Activated CD4-positive, alpha-beta T cell treated with anti-CD3 and anti-CD28 coated beads for 36 hours (primary cell): Measurements from ENCODE around the gene JAG1. TPM values are rescaled to one million over a fixed set of nuclear protein-coding genes. Genes with fewer than 3 reads are reported as not detected.
"Not testable (repeated sequence)": the region's sequence is repeated elsewhere in the genome, so short reads cannot be mapped to it uniquely, and the experiment has no call there.

ENCODE experiments used
- ATAC-seq: fragments of 200-7000 bp; cut with Tn5 transposase; one replicate; pipeline ENCODE4 v1.10.0; 2021; ENCODE audit warnings: mild to moderate bottlenecking, moderate library complexity
- CTCF ChIA-PET: fragments of 350-600 bp; sonication (Branson Sonifier 250); formaldehyde crosslinking; loops from one replicate; lab custom pipeline; 2021; ENCODE audit warnings: antibody characterized with exemption; lab: Charles Lee
- POLR2A ChIA-PET: fragments of 350-600 bp; sonication (Branson Sonifier 250); formaldehyde crosslinking; loops from one replicate; lab custom pipeline; 2021; ENCODE audit warnings: antibody characterized with exemption, inconsistent platforms; lab: Charles Lee
- DNase-seq: peaks from one replicate; pipeline ENCODE4 v3.0.0-alpha.2; 2020
- H3K27ac Mint-ChIP-seq: one replicate; pipeline ENCODE4 v1.8.0; 2021; ENCODE audit warnings: mixed read lengths
- H3K27me3 Mint-ChIP-seq: one replicate; pipeline ENCODE4 v1.8.0; 2021; ENCODE audit warnings: mixed read lengths
- H3K36me3 Mint-ChIP-seq: one replicate; pipeline ENCODE4 v1.8.0; 2021; ENCODE audit warnings: low read depth, mixed read lengths
- H3K4me1 Mint-ChIP-seq: one replicate; pipeline ENCODE4 v1.8.0; 2021; ENCODE audit warnings: mixed read lengths
- H3K4me3 Mint-ChIP-seq: one replicate; pipeline ENCODE4 v1.8.0; 2021; ENCODE audit warnings: mild to moderate bottlenecking, moderate library complexity, mixed read lengths
- H3K9me3 Mint-ChIP-seq: one replicate; pipeline ENCODE4 v1.8.0; 2021; ENCODE audit warnings: low read depth, mixed read lengths
- intact Hi-C, 2 experiments: fragments of 100-400 bp; cut with DNase I in 1 of 2; cut with micrococcal nuclease in 1 of 2; formaldehyde crosslinking; loops; one replicate each; pipeline versions ENCODE4 v1.14.2 to v1.15.1; 2022 to 2024; cut with DNase I, micrococcal nuclease
- total RNA-seq, 2 experiments: library from RNA; stranded (reverse); gene quantifications; one replicate each; pipeline ENCODE4 v1.2.3, GENCODE V29; 2021

JAG1 gene
- total RNA-seq, 2 experiments from 2014 or later = 0.30 to 0.44 TPM

GRCh38 chr20:10633718-10634117 is 40.1 kb downstream of the JAG1 start:
- Mint-ChIP-seq H3K4me1 (peaks cover 9% of the 10 kb centered on the region), H3K9me3 (no peaks in the 10 kb centered on the region), H3K27me3 (no peaks in the 10 kb centered on the region), H3K36me3 (no peaks in the 10 kb centered on the region), H3K4me3 (no peak overlapping the region), H3K27ac (no peak overlapping the region)
- intact Hi-C loops = no loop called here
- CTCF ChIA-PET = no interaction called here
- ATAC-seq (no peak), DNase-seq (no peak)
- POLR2A ChIA-PET = no interaction called here

GRCh38 chr20:10632721-10633509 is 40.9 kb downstream of the JAG1 start:
- intact Hi-C loops = no loop called here
- no peak for ATAC-seq

GRCh38 chr20:10631126-10631525 is 42.7 kb downstream of the JAG1 start:
- Mint-ChIP-seq H3K4me3 (no peak overlapping the region), H3K27me3 (no peaks in the 10 kb centered on the region), H3K27ac (no peak overlapping the region), H3K36me3 (no peaks in the 10 kb centered on the region), H3K9me3 (no peaks in the 10 kb centered on the region), H3K4me1 (peaks cover 9% of the 10 kb centered on the region)
- intact Hi-C loops = no loop called here
- no peak for DNase-seq
- no peak for ATAC-seq
- ChIA-PET CTCF (interaction anchor here (1.0 kb wide), 1 partner anchor 48 kb away, joined by 4 read pairs; no protein-coding TSS in a partner anchor), POLR2A (no interaction called here)

More at GRCh38 chr20:10632721-10633509, 40.9 kb downstream of the JAG1 start:
- no peak overlapping the region for H3K27ac Mint-ChIP-seq
- peaks cover 9% of the 10 kb centered on the region for H3K4me1 Mint-ChIP-seq
- H3K36me3 Mint-ChIP-seq = no peaks in the 10 kb centered on the region
- no peaks in the 10 kb centered on the region for H3K9me3 Mint-ChIP-seq
- ChIA-PET CTCF (no interaction called here), POLR2A (no interaction called here)
- no peaks in the 10 kb centered on the region for H3K27me3 Mint-ChIP-seq
- DNase-seq = no peak
- no peak overlapping the region for H3K4me3 Mint-ChIP-seq

- no peak for ATAC-seq
- Mint-ChIP-seq H3K4me3 (no peak overlapping the region), H3K4me1 (peaks cover 9% of the 10 kb centered on the region), H3K36me3 (peaks cover 2% of the 10 kb centered on the region), H3K9me3 (no peaks in the 10 kb centered on the region), H3K27me3 (no peaks in the 10 kb centered on the region), H3K27ac (no peak overlapping the region)
- DNase-seq = no peak
- POLR2A ChIA-PET = no interaction called here
- CTCF ChIA-PET = interaction anchor here (1.0 kb wide), 1 partner anchor 49 kb away, joined by 4 read pairs; no protein-coding TSS in a partner anchor
- intact Hi-C loops = no loop called here
These were observed 43.7 kb downstream of the JAG1 start for GRCh38 chr20:10629946-10630650.

- intact Hi-C loops = no loop called here
- CTCF ChIA-PET = no interaction called here
- Mint-ChIP-seq H3K9me3 (peaks cover 2% of the 10 kb centered on the region), H3K36me3 (peaks cover 15% of the 10 kb centered on the region), H3K4me3 (no peak overlapping the region), H3K27ac (no peak overlapping the region), H3K4me1 (no peaks in the 10 kb centered on the region), H3K27me3 (no peaks in the 10 kb centered on the region)
- DNase-seq (no peak), ATAC-seq (no peak)
- POLR2A ChIA-PET = no interaction called here
These were observed 46.9 kb downstream of the JAG1 start for GRCh38 chr20:10626896-10627295.

- intact Hi-C loops = no loop called here
- Mint-ChIP-seq H3K9me3 (peaks cover 2% of the 10 kb centered on the region), H3K36me3 (peaks cover 18% of the 10 kb centered on the region), H3K4me1 (no peaks in the 10 kb centered on the region), H3K4me3 (no peak overlapping the region), H3K27ac (no peak overlapping the region), H3K27me3 (no peaks in the 10 kb centered on the region)
- DNase-seq (no peak), ATAC-seq (no peak)
- ChIA-PET CTCF (no interaction called here), POLR2A (no interaction called here)
These were observed 48.2 kb downstream of the JAG1 start for GRCh38 chr20:10625641-10626040.

GRCh38 chr20:10622657-10623418 is 51.0 kb downstream of the JAG1 start:
- H3K4me1 Mint-ChIP-seq = no peaks in the 10 kb centered on the region
- H3K36me3 Mint-ChIP-seq = peaks cover 18% of the 10 kb centered on the region
- DNase-seq (no peak), ATAC-seq (no peak)
- H3K27ac Mint-ChIP-seq = no peak overlapping the region
- intact Hi-C loops = no loop called here
- no peaks in the 10 kb centered on the region for H3K27me3 Mint-ChIP-seq
- CTCF ChIA-PET = interaction anchor here (0.7 to 0.9 kb wide), 2 partner anchors 68 to 78 kb away, joined by 3 to 4 read pairs; no protein-coding TSS in a partner anchor
- H3K9me3 Mint-ChIP-seq = peaks cover 2% of the 10 kb centered on the region
- no peak overlapping the region for H3K4me3 Mint-ChIP-seq
- POLR2A ChIA-PET = no interaction called here

- Mint-ChIP-seq H3K4me3 (no peak overlapping the region), H3K27me3 (no peaks in the 10 kb centered on the region), H3K27ac (no peak overlapping the region), H3K4me1 (no peaks in the 10 kb centered on the region), H3K9me3 (peaks cover 2% of the 10 kb centered on the region), H3K36me3 (peaks cover 22% of the 10 kb centered on the region)
- intact Hi-C loops = no loop called here
- ChIA-PET CTCF (no interaction called here), POLR2A (no interaction called here)
- ATAC-seq (no peak), DNase-seq (no peak)
These were observed 52.6 kb downstream of the JAG1 start for GRCh38 chr20:10621149-10621548.

GRCh38 chr20:10619427-10619826 is 54.4 kb downstream of the JAG1 start:
- H3K27me3 Mint-ChIP-seq = no peaks in the 10 kb centered on the region
- POLR2A ChIA-PET = no interaction called here
- CTCF ChIA-PET = no interaction called here
- intact Hi-C loops = no loop called here
- H3K36me3 Mint-ChIP-seq = peaks cover 24% of the 10 kb centered on the region
- H3K9me3 Mint-ChIP-seq = peaks cover 2% of the 10 kb centered on the region
- H3K4me3 Mint-ChIP-seq = no peak overlapping the region
- ATAC-seq (no peak), DNase-seq (no peak)
- H3K27ac Mint-ChIP-seq = no peak overlapping the region
- no peaks in the 10 kb centered on the region for H3K4me1 Mint-ChIP-seq

GRCh38 chr20:10618611-10619245 is 55.1 kb downstream of the JAG1 start:
- intact Hi-C loops = no loop called here
- ChIA-PET POLR2A (no interaction called here), CTCF (no interaction called here)
- H3K27ac Mint-ChIP-seq = no peak overlapping the region
- DNase-seq (no peak), ATAC-seq (no peak)
- H3K4me1 Mint-ChIP-seq = no peaks in the 10 kb centered on the region
- H3K4me3 Mint-ChIP-seq = no peak overlapping the region
- H3K27me3 Mint-ChIP-seq = no peaks in the 10 kb centered on the region
- H3K9me3 Mint-ChIP-seq = peaks cover 2% of the 10 kb centered on the region
- peaks cover 21% of the 10 kb centered on the region for H3K36me3 Mint-ChIP-seq

- H3K9me3 Mint-ChIP-seq, ATAC-seq, H3K27me3 Mint-ChIP-seq, H3K4me3 Mint-ChIP-seq, POLR2A ChIA-PET, H3K27ac Mint-ChIP-seq, DNase-seq, intact Hi-C loops, CTCF ChIA-PET, H3K4me1 Mint-ChIP-seq: not testable (repeated sequence)
- H3K36me3 Mint-ChIP-seq = peaks cover 24% of the 10 kb centered on the region
These were observed 56.2 kb downstream of the JAG1 start for GRCh38 chr20:10617549-10618133.
